ENCODE data around the gene EXOC4. TPM values are rescaled to one million over a fixed set of nuclear protein-coding genes. Genes with fewer than 3 reads are reported as not detected.

Gene EXOC4
- total and polyA plus RNA-seq, 2 donors (not counting 3 experiments of a cell fraction or from before 2014, with no cell fraction given): 20.3 to 73.1 TPM

- no peaks in the 10 kb centered on the region for H3K27me3 ChIP-seq (ENCODE audit: control insufficient read depth in 2 of 2, insufficient read depth in 2 of 2, low read length in 2 of 2)
Measured at GRCh38 chr7:133919810-133920209, 666.9 kb downstream of the EXOC4 start.

More at GRCh38 chr7:133919810-133920209, 666.9 kb downstream of the EXOC4 start:
- H3K9me3 ChIP-seq (replicated peaks; ENCODE audit: control insufficient read depth, insufficient read depth, low read length): no peaks in the 10 kb centered on the region
- DNase-seq (ENCODE audit: low read depth, low spot score) (no peak), FAIRE-seq (no peak)
- ChIA-PET POLR2A (no interaction called here), CTCF (no interaction called here)
- no peak overlapping the region for H3K27ac ChIP-seq (ENCODE audit: insufficient read depth, low read depth, low read length)
- intact Hi-C loops (cut with micrococcal nuclease) (no loop called here), dilution Hi-C loops (cut with MboI; ENCODE audit: extremely low pct_ligation_motif_present, low sequenced_read_pairs) (no loop called here)
- H3K4me2 ChIP-seq (ENCODE audit: insufficient read depth, low read length): no peak overlapping the region
- no TSS peak for BruUV-seq (replicated peaks)
- H4K20me1 ChIP-seq (replicated peaks; ENCODE audit: control insufficient read depth, extremely low read depth, insufficient read depth, low read length): no peaks in the 10 kb centered on the region
- TF ChIP-seq MYC (IDR thresholded peaks at IDR 0.05; ENCODE audit: low read depth, low read length): no peak
- no peak for TF ChIP-seq FOS (IDR thresholded peaks at IDR 0.05; ENCODE audit: borderline replicate concordance, insufficient read depth, low read length)
- TF ChIP-seq EZH2 (IDR thresholded peaks at IDR 0.05; ENCODE audit: borderline replicate concordance, low read depth, low read length, severe bottlenecking): no peak
- TF ChIP-seq MAX (IDR thresholded peaks at IDR 0.05; ENCODE audit: insufficient read depth, insufficient read length): no peak
- no peak for TF ChIP-seq GATA2 (IDR thresholded peaks at IDR 0.05; ENCODE audit: insufficient read depth, insufficient read length, low read depth, low read length)
- no peak for TF ChIP-seq CTCF (IDR thresholded peaks at IDR 0.05; ENCODE audit: extremely low read depth in 1 of 2, insufficient read depth in 1 of 2, low read depth in 1 of 2, low read length in 2 of 2)
- no peak for TF ChIP-seq POLR2AphosphoS5 (IDR thresholded peaks at IDR 0.05; ENCODE audit: insufficient read depth, low read depth, low read length)
- no peaks in the 10 kb centered on the region for H3K4me1 ChIP-seq (ENCODE audit: control insufficient read depth, extremely low read depth, insufficient read depth, low read length)
- H3K9ac ChIP-seq (replicated peaks; ENCODE audit: extremely low read depth, insufficient read depth, low read length): no peak overlapping the region
- no peak overlapping the region for H3K4me3 ChIP-seq (replicated peaks in 1 of 3; ENCODE audit: insufficient read depth in 1 of 3, low read depth in 1 of 3, low read length in 3 of 3)
- no peaks in the 10 kb centered on the region for H3K36me3 ChIP-seq (ENCODE audit: control insufficient read depth in 2 of 2, extremely low read depth in 1 of 2, insufficient read depth in 2 of 2, low read length in 2 of 2)
- no peaks in the 10 kb centered on the region for H3K9me1 ChIP-seq (replicated peaks; ENCODE audit: control insufficient read depth, extremely low read depth, insufficient read depth, low read length)
- H2AFZ ChIP-seq (ENCODE audit: low read depth, low read length): no peak overlapping the region
- no peaks in the 10 kb centered on the region for H3K79me2 ChIP-seq (ENCODE audit: control insufficient read depth, insufficient read depth, low read length)
